ENCODE results near the gene B4GALT1.

GRCh38 chr9:33116860-33117259 is 50.3 kb downstream of the B4GALT1 start:
- TF ChIP-seq EZH2 (IDR thresholded peaks at IDR 0.05; ENCODE audit: low read length, missing control alignments) = no peak
- TF ChIP-seq CTCF (conservative IDR thresholded peaks at IDR 0.05 in 1 of 2, IDR thresholded peaks at IDR 0.05 in 1 of 2; ENCODE audit: low read depth in 1 of 2, low read length in 2 of 2) = no peak
